ENCODE measurements around the gene PSMB7. TPM values are rescaled to one million over a fixed set of nuclear protein-coding genes. Genes with fewer than 3 reads are reported as not detected.

PSMB7 gene
- total and polyA plus RNA-seq, 4 donors: 86.1 to 194 (median 149) TPM

- peaks cover 14 to 26% (median 18%) of the 10 kb centered on the region in 5 donors for H3K4me1 ChIP-seq (ENCODE audit: control insufficient read depth in 5 of 5, insufficient read depth in 5 of 5, low read length in 5 of 5)
- ATAC-seq (ENCODE audit: insufficient read depth, low FRiP score): no peak
- 69 to 85% methylated on average over 12 of the region's 12 CpGs for WGBS, 2 donors
These were observed 26.8 kb downstream of the PSMB7 start for GRCh38 chr9:124388275-124389048.

GRCh38 chr9:124386201-124386600, 29.0 kb downstream of the PSMB7 start:
- 64 to 89% methylated on average over 3 of the region's 3 CpGs for WGBS, 2 donors
- no peaks in the 10 kb centered on the region for H3K27me3 ChIP-seq (ENCODE audit: control insufficient read depth in 3 of 3, insufficient read depth in 3 of 3, low read length in 2 of 3)
- peaks cover 6 to 24% (median 7%) of the 10 kb centered on the region in 5 donors for H3K4me1 ChIP-seq (ENCODE audit: control insufficient read depth in 5 of 5, insufficient read depth in 5 of 5, low read length in 5 of 5)
- no peak for TF ChIP-seq CTCF (IDR thresholded peaks at IDR 0.05; ENCODE audit: control extremely low read depth, extremely low read depth)
- H3K36me3 ChIP-seq (ENCODE audit: control insufficient read depth in 4 of 4, insufficient read depth in 4 of 4, low read length in 4 of 4): peaks cover 3 to 11% (median 4%) of the 10 kb centered on the region in 4 donors
- no peak overlapping the region for H3K4me3 ChIP-seq
- DNase-seq (no peak), ATAC-seq (ENCODE audit: insufficient read depth, low FRiP score) (no peak)
- H3K9ac ChIP-seq (ENCODE audit: insufficient read depth in 1 of 2, low read length in 2 of 2): no peak overlapping the region
- no peak overlapping the region for H3K27ac ChIP-seq (ENCODE audit: low read depth in 1 of 2, low read length in 1 of 2)
- H3K9me3 ChIP-seq (ENCODE audit: control insufficient read depth in 4 of 4, insufficient read depth in 3 of 4, low read length in 3 of 4): no peaks in the 10 kb centered on the region

More at GRCh38 chr9:124388275-124389048, 26.8 kb downstream of the PSMB7 start:
- Histone ChIP-seq H3K27me3 (ENCODE audit: control insufficient read depth in 3 of 3, insufficient read depth in 3 of 3, low read length in 2 of 3) (no peaks in the 10 kb centered on the region), H3K36me3 (ENCODE audit: control insufficient read depth in 4 of 4, insufficient read depth in 4 of 4, low read length in 4 of 4) (peaks cover 0 to 4% (median 3%) of the 10 kb centered on the region in 4 donors), H3K9me3 (ENCODE audit: control insufficient read depth in 4 of 4, insufficient read depth in 3 of 4, low read length in 3 of 4) (no peaks in the 10 kb centered on the region), H3K9ac (ENCODE audit: insufficient read depth in 1 of 2, low read length in 2 of 2) (no peak overlapping the region), H3K27ac (ENCODE audit: low read depth in 1 of 2, low read length in 1 of 2) (no peak overlapping the region), H3K4me3 (no peak overlapping the region)
- DNase-seq: no peak
- TF ChIP-seq CTCF (IDR thresholded peaks at IDR 0.05; ENCODE audit: control extremely low read depth, extremely low read depth): no peak

GRCh38 chr9:124385623-124386022, 29.6 kb downstream of the PSMB7 start:
- H3K36me3 ChIP-seq (ENCODE audit: control insufficient read depth in 4 of 4, insufficient read depth in 4 of 4, low read length in 4 of 4): peaks cover 3 to 13% (median 5%) of the 10 kb centered on the region in 4 donors
- no peak overlapping the region for H3K4me3 ChIP-seq
- no peaks in the 10 kb centered on the region for H3K9me3 ChIP-seq (ENCODE audit: control insufficient read depth in 4 of 4, insufficient read depth in 3 of 4, low read length in 3 of 4)
- 50 to 79% methylated on average over 7 of the region's 7 CpGs for WGBS, 2 donors
- H3K27me3 ChIP-seq (ENCODE audit: control insufficient read depth in 3 of 3, insufficient read depth in 3 of 3, low read length in 2 of 3): no peaks in the 10 kb centered on the region
- no peak for TF ChIP-seq CTCF (IDR thresholded peaks at IDR 0.05; ENCODE audit: control extremely low read depth, extremely low read depth)
- ATAC-seq (ENCODE audit: insufficient read depth, low FRiP score) (no peak), DNase-seq (no peak)
- no peak overlapping the region for H3K27ac ChIP-seq (ENCODE audit: low read depth in 1 of 2, low read length in 1 of 2)
- H3K4me1 ChIP-seq (ENCODE audit: control insufficient read depth in 5 of 5, insufficient read depth in 5 of 5, low read length in 5 of 5): peaks cover 0 to 20% (median 1%) of the 10 kb centered on the region in 5 donors
- H3K9ac ChIP-seq (ENCODE audit: insufficient read depth in 1 of 2, low read length in 2 of 2): no peak overlapping the region

Data from lung (tissue), 12 donors.